Measurements from ENCODE around the gene LNPEP.

LNPEP gene

GRCh38 chr5:96935559-96936430 lies at the start of gene LNPEP:
LNPEP (plus strand) TSS chr5:96936080; CDS start chr5:96936156, 76 bp downstream.
- DNase-seq: peak; percentile 98

- peak; percentile 50 for DNase-seq
Measured at GRCh38 chr5:96893342-96893741, 42.5 kb upstream of the LNPEP start.

GRCh38 chr5:96896276-96896675 lies 39.6 kb upstream of the LNPEP start:
- DNase-seq: peak; percentile 61

GRCh38 chr5:96896806-96897205 lies 39.1 kb upstream of the LNPEP start:
- DNase-seq: no peak

GRCh38 chr5:96901384-96901783 lies 34.5 kb upstream of the LNPEP start:
- no peak for DNase-seq

- DNase-seq: no peak
Measured at GRCh38 chr5:96901841-96902240, 34.0 kb upstream of the LNPEP start.

GRCh38 chr5:96902876-96903275 lies 33.0 kb upstream of the LNPEP start:
- DNase-seq: no peak

GRCh38 chr5:96903300-96903699 lies 32.6 kb upstream of the LNPEP start:
- peak; percentile 20 for DNase-seq

- peak; percentile 34 for DNase-seq
Measured at GRCh38 chr5:96904054-96904931, 31.6 kb upstream of the LNPEP start.

GRCh38 chr5:96905864-96906263 lies 30.0 kb upstream of the LNPEP start:
- no peak for DNase-seq

GRCh38 chr5:96909003-96909402 lies 26.9 kb upstream of the LNPEP start:
- DNase-seq: no peak

GRCh38 chr5:96909435-96909834 lies 26.4 kb upstream of the LNPEP start:
- no peak for DNase-seq

- no peak for DNase-seq
Measured at GRCh38 chr5:96911139-96911538, 24.7 kb upstream of the LNPEP start.

- DNase-seq: no peak
Measured at GRCh38 chr5:96913233-96913632, 22.6 kb upstream of the LNPEP start.

GRCh38 chr5:96919754-96920197 lies 16.1 kb upstream of the LNPEP start:
- peak; percentile 48 for DNase-seq

GRCh38 chr5:96920744-96921355 lies 15.0 kb upstream of the LNPEP start:
- DNase-seq: no peak

GRCh38 chr5:96922499-96923244 lies 13.2 kb upstream of the LNPEP start:
- DNase-seq: no peak

GRCh38 chr5:96924016-96924443 lies 11.8 kb upstream of the LNPEP start:
- DNase-seq: no peak

GRCh38 chr5:96926276-96926675 lies 9.6 kb upstream of the LNPEP start:
- DNase-seq: no peak

- no peak for DNase-seq
Measured at GRCh38 chr5:96927008-96927407, 8.9 kb upstream of the LNPEP start.

GRCh38 chr5:96928931-96929708 lies 6.8 kb upstream of the LNPEP start:
- no peak for DNase-seq

GRCh38 chr5:96930058-96930457 lies 5.8 kb upstream of the LNPEP start:
- DNase-seq: no peak

Data from activated CD4-positive, alpha-beta T cell treated with anti-CD3 and anti-CD28 coated beads, Interleukin-2, amount 50 U/mL, for 16 hours (primary cell).